ENCODE data around the gene HES5. TPM values are rescaled to one million over a fixed set of nuclear protein-coding genes. Genes with fewer than 3 reads are reported as not detected.

The HES5 gene
- total and polyA plus RNA-seq, 2 donors (not counting 3 experiments of a cell fraction or from before 2014, with no cell fraction given), result 0.07 TPM; not detected in 1

DNA sequence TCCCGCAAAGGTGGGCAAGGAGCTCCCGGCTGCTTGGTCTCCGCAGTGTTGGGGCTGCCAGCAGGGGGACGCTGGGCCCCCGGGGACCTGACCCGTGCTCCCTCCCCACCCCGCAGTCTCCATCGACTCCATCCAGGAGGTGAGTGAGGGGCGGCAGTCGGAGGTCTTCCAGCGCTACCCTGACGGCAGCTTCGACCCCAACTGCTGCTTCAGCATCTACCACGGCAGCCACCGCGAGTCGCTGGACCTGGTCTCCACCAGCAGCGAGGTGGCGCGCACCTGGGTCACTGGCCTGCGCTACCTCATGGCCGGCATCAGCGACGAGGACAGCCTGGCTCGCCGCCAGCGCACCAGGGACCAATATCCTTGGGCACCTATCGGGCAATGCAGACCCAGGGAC, 50.4 kb downstream of the HES5 start:
- Histone ChIP-seq H3K27ac (ENCODE audit: insufficient read depth, low read depth, low read length) (no peak overlapping the region), H3K4me2 (ENCODE audit: insufficient read depth, low read length) (no peak overlapping the region), H3K9me3 (replicated peaks; ENCODE audit: control insufficient read depth, insufficient read depth, low read length) (no peaks in the 10 kb centered on the region), H3K4me3 (replicated peaks in 1 of 3; ENCODE audit: insufficient read depth in 1 of 3, low read depth in 1 of 3, low read length in 3 of 3) (no peak overlapping the region), H3K36me3 (ENCODE audit: control insufficient read depth in 2 of 2, extremely low read depth in 1 of 2, insufficient read depth in 2 of 2, low read length in 2 of 2) (no peaks in the 10 kb centered on the region), H3K9ac (replicated peaks; ENCODE audit: extremely low read depth, insufficient read depth, low read length) (no peak overlapping the region), H3K27me3 (ENCODE audit: control insufficient read depth in 2 of 2, insufficient read depth in 2 of 2, low read length in 2 of 2) (no peaks in the 10 kb centered on the region), H3K9me1 (replicated peaks; ENCODE audit: control insufficient read depth, extremely low read depth, insufficient read depth, low read length) (no peaks in the 10 kb centered on the region), H3K4me1 (ENCODE audit: control insufficient read depth, extremely low read depth, insufficient read depth, low read length) (no peaks in the 10 kb centered on the region), H2AFZ (ENCODE audit: low read depth, low read length) (no peak overlapping the region), H4K20me1 (replicated peaks; ENCODE audit: control insufficient read depth, extremely low read depth, insufficient read depth, low read length) (no peaks in the 10 kb centered on the region), H3K79me2 (ENCODE audit: control insufficient read depth, insufficient read depth, low read length) (no peaks in the 10 kb centered on the region)
- POLR2A ChIA-PET, result no interaction called here
- intact Hi-C loops (cut with micrococcal nuclease) (no loop called here), dilution Hi-C loops (cut with MboI; ENCODE audit: extremely low pct_ligation_motif_present, low sequenced_read_pairs) (no loop called here)
- FAIRE-seq (no peak), DNase-seq (ENCODE audit: low read depth, low spot score) (no peak)
- CTCF ChIA-PET, result no interaction called here
- TF ChIP-seq MYC (IDR thresholded peaks at IDR 0.05; ENCODE audit: low read depth, low read length), result no peak
- TF ChIP-seq POLR2AphosphoS5 (IDR thresholded peaks at IDR 0.05; ENCODE audit: insufficient read depth, low read depth, low read length), result no peak
- no peak for TF ChIP-seq FOS (IDR thresholded peaks at IDR 0.05; ENCODE audit: borderline replicate concordance, insufficient read depth, low read length)
- no peak for TF ChIP-seq EZH2 (IDR thresholded peaks at IDR 0.05; ENCODE audit: borderline replicate concordance, low read depth, low read length, severe bottlenecking)
- no peak for TF ChIP-seq JUN (IDR thresholded peaks at IDR 0.05; ENCODE audit: borderline replicate concordance, insufficient read depth, insufficient read length, low read depth)
- TF ChIP-seq, protein P1, sequence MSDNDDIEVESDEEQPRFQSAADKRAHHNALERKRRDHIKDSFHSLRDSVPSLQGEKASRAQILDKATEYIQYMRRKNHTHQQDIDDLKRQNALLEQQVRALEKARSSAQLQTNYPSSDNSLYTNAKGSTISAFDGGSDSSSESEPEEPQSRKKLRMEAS (IDR thresholded peaks at IDR 0.05; ENCODE audit: insufficient read depth, insufficient read length), result no peak
- no peak for TF ChIP-seq POLR2A (IDR thresholded peaks at IDR 0.05; ENCODE audit: low read depth, low read length)
- TF ChIP-seq, protein P2, sequence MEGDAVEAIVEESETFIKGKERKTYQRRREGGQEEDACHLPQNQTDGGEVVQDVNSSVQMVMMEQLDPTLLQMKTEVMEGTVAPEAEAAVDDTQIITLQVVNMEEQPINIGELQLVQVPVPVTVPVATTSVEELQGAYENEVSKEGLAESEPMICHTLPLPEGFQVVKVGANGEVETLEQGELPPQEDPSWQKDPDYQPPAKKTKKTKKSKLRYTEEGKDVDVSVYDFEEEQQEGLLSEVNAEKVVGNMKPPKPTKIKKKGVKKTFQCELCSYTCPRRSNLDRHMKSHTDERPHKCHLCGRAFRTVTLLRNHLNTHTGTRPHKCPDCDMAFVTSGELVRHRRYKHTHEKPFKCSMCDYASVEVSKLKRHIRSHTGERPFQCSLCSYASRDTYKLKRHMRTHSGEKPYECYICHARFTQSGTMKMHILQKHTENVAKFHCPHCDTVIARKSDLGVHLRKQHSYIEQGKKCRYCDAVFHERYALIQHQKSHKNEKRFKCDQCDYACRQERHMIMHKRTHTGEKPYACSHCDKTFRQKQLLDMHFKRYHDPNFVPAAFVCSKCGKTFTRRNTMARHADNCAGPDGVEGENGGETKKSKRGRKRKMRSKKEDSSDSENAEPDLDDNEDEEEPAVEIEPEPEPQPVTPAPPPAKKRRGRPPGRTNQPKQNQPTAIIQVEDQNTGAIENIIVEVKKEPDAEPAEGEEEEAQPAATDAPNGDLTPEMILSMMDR (IDR thresholded peaks at IDR 0.05; ENCODE audit: extremely low read depth in 1 of 2, insufficient read depth in 1 of 2, low read depth in 1 of 2, low read length in 2 of 2), result no peak
- TF ChIP-seq GATA2 (IDR thresholded peaks at IDR 0.05; ENCODE audit: insufficient read depth, insufficient read length, low read depth, low read length), result no peak
- BruUV-seq (replicated peaks), result no TSS peak

Measured in endothelial cell of umbilical vein (primary cell).